GM12875 (cell line): Measurements from ENCODE around the gene BCLAF1.

Experiments
- H3K4me3 ChIP-seq: one replicate; pipeline ENCODE4 v1.5.1; 2011; ENCODE audit warnings: low read depth, low read length, control low read depth
- CTCF ChIP-seq: IDR thresholded peaks from 2 replicates; pipeline ENCODE4 v1.5.1; 2011; ENCODE audit warnings: low read depth, mild to moderate bottlenecking, control low read depth, inconsistent platforms, low read length, moderate library complexity, borderline replicate concordance; ENCODE audit not compliant: insufficient read depth

The BCLAF1 gene

GRCh38 chr6:136289579-136290409 lies at the start of gene BCLAF1:
TSS of gene BCLAF1 (minus strand) at chr6:136289846. CDS start at chr6:136279866, 9,980 bp downstream.
- peak within 1 kb of the TSS; percentile 70 for H3K4me3 ChIP-seq
- TF ChIP-seq CTCF: no peak

GRCh38 chr6:136338486-136338885 lies 48.8 kb upstream of the BCLAF1 start:
- TF ChIP-seq CTCF: no peak
- no peak overlapping the region for H3K4me3 ChIP-seq

- H3K4me3 ChIP-seq: no peak overlapping the region
- TF ChIP-seq CTCF: no peak
These were observed 48.0 kb upstream of the BCLAF1 start for GRCh38 chr6:136337606-136338005.

GRCh38 chr6:136337121-136337520 lies 47.5 kb upstream of the BCLAF1 start:
- H3K4me3 ChIP-seq: no peak overlapping the region
- TF ChIP-seq CTCF: no peak

GRCh38 chr6:136335736-136336363 lies 46.2 kb upstream of the BCLAF1 start:
- no peak overlapping the region for H3K4me3 ChIP-seq
- TF ChIP-seq CTCF: no peak

GRCh38 chr6:136334853-136335252 lies 45.2 kb upstream of the BCLAF1 start:
- H3K4me3 ChIP-seq: no peak overlapping the region
- no peak for TF ChIP-seq CTCF

GRCh38 chr6:136334465-136334846 lies 44.8 kb upstream of the BCLAF1 start:
- no peak overlapping the region for H3K4me3 ChIP-seq
- TF ChIP-seq CTCF: no peak
